Occipital lobe (tissue), 2 donors: ENCODE measurements around the gene CTCFL. TPM values are rescaled to one million over a fixed set of nuclear protein-coding genes. Genes with fewer than 3 reads are reported as not detected.

ENCODE experiments used
- DNase-seq: peaks from one replicate; lab custom pipeline; 2025; lab: John Stamatoyannopoulos, UW
- total RNA-seq: library from RNA; depleted of rRNA; stranded (reverse); fragments of >200 nt; gene quantifications from one replicate; pipeline ENCODE4 v1.2.3, GENCODE V29; 2014

CTCFL gene
- total RNA-seq, 1 donor from 2014 or later: not detected

DNA sequence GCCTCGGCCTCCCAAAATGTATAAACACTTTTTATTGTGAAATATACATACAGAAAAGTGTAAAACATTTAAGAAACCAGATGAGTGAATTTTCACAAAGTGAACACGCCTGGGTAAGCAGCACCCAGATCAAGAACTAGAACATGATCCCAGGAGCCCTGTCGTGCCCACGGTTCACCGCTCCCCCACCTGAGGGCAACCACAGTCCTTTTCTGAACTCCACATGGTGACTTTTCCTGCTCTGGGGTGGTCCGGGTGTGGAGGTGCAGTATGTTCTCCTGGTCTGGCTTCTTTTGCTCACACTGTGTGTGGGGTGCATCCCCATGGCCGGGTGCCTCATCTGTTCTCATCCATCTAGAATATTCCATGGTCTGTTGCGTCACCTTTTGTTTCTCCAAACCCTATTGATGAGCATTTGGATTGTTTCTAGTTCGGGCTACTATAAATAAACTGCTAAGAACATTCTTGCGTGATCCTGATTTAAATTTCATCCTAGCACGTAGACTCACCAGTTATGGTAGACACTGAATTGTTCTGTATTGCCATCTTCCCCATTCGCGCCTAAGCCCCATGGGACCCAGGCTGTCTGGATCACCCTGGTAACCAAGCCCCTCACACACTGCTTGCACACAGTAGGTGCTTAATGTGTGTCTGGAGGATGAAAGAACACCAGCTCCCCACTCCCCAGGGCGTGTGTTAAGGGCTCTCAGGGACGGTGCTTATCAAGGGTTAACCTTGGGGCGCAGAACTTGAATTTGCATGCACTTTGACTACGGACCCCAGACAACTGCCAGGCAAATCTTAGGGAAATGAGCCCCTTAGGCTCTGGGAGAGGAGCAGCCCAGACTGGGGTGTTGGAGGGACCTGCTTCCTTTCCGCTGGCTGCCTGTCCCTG lies 56.2 kb downstream of the CTCFL start:
- no peak for DNase-seq

DNA sequence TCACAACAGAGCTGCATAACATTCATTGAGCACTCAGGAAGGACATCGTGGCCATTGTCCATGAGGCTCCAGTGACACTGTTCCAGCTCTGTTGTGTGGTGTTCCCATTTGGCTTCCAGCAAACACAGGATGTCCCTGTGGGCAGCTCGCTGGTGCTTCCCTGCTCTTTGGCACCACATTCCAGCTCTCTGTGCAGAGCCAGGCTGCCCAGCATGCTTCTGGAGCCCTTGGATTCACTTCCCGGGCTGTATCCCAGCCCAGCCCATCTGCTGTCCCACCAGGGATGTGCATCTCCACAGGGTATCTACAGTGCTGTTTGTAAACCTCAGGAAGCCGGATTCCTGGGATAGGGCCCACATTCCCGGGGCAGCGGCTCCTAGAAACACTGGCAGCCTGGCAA lies 57.2 kb downstream of the CTCFL start:
- DNase-seq: no peak

DNA sequence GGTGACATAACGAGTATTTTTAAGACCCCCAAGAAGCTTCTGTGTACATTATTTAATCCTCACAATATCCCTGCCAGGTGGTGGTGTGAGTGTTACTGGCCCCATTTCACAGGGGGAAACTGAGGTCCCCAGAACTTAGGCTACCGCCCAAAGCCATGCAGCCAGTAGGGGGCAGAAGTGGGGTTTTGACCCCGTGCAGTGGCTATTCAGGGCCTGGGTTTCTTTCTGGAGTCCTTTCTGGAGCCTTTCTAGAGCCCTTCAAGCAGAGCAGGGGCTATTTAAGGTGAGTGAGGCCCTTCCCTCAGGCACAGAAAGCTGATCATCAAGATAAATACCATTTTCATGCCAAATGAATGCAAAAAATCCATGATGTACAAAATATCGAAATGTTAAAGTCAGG lies 59.0 kb downstream of the CTCFL start:
- no peak for DNase-seq

DNA sequence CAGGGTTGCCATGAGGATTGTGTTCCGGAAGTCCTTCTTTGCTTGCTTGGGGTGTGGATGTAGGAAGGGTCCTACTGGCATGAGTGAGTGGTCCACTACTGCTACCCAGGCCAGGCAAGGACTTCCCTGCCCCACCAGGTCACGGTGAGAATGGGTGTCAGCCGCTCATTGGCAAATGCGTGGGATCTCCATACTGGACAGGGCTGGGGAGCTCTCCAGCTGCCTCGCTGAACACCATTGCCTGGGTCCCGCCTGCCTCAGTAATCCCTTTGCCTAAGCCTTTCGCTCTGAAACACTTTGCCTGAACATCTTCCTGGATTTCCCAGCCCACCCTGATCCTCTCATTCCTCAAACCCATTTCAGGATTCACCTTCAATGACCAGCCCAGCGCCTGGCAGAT lies 59.5 kb downstream of the CTCFL start:
- no peak for DNase-seq

DNA sequence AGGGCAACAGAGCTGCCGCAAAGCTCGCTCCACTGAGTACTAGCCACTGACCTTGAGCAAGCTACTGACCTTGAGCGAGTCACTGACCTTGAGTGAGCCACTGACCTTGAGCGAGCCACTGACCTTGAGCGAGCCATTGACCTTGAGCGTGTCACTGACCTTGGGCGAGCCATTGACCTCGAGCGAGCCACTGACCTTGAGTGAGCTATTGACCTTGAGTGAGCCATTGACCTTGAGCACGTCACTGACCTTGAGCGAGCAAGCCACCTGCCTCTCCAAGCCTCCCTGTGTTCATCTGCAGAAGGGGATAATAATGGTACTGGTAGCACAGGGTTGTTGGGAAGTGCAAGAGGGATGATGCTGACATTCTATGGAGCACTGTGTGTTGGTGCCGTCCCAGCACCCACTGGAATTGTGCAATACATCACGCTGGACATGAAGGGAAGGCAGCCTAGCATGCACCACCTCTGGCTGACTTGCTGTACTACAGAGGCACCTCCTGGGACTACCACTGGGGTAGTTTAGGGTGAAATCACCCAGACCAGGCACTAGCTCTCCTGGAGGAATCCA lies 60.2 kb downstream of the CTCFL start:
- no peak for DNase-seq

DNA sequence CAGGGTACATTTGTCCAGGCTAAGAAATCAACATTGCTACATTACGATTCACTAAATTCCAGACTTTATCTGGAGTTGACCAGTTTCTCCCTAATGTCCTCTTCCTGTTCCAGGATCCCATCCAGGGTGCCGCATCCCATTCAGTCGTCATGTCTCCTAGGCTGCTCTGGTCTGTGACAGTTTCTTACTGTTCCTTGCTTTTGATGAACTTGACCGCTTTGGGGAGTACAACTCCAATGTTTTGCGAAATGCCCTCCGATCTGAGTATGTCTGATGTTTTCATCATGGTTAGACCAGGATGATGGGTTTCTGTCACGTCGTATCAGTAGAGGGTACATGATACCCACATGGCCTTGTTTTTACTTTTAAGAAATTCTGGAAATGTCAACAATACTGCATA lies 62.2 kb downstream of the CTCFL start:
- no peak for DNase-seq

DNA sequence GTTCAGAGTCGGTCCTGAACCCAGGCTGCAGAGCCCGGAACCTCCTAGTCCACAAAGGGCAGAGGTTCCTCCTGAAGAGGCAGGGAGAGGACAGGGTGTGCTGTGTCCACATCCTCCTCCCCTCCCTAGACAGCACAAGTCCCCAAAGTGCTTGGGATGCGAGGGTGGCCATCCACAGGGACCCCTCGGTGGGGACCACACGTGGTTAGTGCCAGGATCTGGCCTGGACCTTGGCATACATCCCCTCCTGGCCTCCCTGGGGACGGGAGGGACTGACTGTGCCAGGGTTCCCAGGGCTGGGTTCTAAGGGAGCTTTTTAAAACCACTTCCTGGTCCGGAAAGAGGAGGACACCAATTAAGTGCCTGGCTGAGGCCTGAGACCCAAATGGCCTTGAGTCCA lies 63.2 kb downstream of the CTCFL start:
- DNase-seq: no peak

DNA sequence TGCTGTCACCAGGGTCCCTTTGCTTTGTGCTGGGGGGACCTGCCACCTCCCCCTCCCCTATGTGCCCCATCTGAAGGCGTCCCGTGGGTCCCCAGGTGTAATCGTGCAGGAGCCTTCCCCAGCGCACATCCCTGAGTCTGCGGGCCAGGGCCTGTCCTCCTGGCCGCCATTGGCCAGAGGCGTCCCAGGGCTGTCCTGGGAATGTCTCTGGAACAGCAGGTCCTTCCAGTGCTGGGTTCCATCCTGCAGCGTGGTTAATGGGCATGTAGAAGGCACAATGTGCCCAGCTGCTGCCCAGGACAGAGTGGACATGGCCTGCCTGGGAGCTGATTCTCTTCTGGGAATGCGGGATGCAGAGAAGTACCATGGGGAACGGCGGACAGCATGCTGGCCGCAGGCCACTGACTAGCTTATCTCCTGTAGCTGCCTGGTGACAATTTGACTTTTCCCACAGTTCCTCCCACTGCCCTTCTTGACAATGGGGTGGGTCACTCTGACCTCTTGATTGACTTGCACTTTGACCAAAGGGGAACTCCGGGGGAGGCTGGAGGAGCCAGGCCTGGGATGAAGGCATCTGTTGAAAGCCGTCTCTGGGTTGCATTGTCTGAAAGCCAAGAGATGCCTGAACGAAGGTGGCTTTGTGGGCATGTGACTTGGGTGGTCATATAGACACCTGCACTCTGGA lies 64.0 kb downstream of the CTCFL start:
- no peak for DNase-seq

DNA sequence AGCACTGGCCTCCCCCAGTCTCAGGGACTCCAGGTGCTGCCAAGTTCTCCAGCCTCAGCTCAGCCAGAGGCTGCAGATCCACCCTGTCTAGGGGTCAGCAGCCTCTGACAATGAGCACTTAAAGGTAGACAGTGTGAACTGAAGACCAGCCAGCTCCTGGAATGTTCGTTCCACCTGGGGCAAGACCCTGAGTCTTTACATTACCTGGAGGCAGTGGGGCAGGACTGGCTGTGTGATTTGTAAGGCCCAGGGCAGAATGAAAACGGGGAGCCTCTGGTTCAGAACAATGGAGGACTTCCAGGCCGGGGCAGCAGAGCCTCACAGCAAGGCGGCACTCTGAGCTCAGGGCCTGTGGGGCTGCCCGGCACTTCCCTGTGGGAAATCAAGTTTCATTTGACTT lies 65.0 kb downstream of the CTCFL start:
- DNase-seq: no peak

DNA sequence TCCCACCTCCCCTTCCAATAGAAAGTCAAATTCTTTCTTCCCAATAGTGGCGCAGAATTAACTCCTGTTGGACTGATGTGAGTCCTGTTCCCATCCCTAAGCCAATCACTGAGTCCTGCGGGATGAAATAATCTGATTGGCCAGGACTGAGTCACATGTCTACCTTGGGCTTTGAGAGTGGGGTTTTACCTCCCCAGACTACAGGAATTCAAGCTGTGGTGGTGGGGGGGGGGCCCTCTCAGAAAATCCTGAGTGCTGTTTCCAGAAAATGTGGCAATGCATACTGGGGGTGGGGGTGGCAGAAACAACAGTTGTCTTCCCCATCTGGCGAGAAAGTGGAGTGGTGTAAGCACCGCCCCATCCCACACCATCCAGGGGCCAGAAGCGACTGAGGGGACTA lies 65.7 kb downstream of the CTCFL start:
- no peak for DNase-seq

DNA sequence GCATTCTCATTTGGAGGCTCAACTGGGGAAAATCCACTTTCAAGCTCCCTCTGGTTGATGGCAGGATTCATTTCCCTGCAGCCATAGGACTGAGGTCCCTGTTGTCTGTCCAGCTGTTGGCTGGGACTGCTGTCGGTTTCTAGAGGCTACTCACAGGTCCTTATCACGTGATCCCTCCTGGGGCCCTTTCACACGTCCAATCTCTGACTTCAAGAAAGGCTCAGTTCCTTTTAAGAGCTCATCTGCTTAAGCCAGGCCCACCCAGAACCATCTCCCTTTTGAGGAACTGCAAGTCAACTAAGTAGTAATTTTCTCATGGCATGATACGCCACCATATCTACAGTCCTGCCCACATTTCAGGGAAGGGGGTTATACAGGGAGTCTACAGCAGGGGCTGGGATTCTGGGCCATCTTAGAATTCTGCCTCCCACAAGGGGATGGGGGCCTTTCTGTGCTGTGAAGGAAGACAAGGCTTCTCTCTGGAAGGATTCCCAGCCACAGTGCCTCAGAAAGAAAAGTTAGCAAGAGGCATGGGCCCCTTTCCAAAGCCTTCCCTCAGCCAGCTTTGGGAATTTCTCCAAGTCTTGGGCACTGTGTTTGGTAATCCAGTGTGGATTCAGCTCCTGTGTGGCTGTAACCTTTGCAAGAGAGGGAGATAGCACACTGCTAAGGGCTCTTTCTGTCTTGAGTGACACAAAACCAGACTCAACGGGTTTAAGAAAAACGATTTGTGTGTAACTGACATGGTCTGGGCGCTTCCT lies 66.4 kb downstream of the CTCFL start:
- DNase-seq: no peak

DNA sequence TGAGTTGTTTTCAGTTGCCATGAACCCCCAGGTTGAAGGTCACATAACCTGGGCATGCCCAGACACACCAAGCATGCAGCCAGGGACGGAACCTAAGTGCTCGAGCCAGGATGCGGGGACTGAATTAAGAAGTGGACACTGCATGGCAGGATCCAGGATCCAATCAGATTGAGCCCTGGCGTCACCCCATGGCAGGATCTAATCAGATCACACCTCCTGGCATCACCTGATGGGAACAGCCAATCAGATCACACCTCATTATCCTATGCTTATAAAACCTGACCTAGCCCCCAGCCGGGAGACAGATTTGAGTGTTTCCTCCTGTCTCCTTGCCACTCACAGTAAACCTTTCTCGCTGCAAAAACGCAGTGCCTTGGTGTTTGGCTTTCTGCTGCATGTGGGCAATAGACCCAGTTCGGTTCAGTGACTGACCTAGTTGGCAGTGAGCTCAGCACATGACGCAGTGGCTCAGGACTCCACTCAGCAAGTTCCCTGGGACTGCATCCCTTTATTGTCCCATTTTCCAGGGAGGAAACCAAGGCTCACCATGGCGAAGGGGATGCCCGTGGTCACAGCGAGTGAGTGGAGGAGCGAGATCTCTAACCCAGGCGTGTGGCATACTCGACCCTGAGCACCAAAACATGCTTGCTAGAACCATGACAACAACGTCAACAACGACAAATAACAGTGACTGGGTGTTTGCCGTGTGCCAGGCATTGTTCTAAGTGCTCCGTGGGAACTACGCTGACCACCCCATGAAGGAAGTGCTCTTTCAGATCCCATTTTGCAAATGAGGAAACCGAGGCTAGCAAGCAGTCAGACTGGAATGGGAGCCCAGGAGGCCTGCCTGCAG lies 67.5 kb downstream of the CTCFL start:
- DNase-seq: no peak

DNA sequence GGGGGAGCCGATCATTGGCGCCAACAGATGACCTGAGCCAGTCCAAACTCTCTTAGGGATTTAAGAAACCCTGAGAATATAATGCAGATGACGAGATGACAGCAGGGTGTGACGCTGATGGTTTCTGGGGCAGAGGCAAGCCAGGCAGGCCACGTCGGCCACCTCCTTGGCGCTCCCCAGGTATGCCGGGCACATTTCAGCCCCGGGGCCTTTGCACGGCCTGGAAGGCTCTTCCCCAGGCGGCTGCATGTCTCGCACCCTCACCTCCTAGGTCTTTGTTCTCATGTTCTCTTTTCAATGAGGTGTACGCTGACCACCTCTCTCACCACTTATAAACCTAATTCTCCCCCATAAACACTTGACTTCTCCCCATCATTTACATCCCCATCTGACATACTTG lies 68.8 kb downstream of the CTCFL start:
- DNase-seq: no peak

DNA sequence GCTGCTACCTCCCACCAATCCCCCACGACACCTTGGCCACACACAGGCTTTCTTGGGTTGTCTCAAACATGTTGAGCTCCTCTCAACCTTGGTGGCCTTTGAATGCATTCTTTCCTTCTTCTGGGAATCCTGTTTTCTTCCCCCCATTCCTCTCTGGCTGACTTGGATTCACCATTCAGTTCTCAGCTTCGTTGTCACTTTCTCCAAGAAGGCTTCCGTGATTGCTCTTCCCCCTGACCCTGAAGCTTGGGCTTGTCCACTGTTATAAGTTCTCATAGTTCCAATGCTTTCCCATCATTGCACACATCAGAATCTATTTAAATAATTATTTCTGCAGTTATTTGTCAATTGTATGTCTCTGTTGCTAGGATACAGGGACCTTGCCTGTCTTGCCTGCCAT lies 69.6 kb downstream of the CTCFL start:
- no peak for DNase-seq

DNA sequence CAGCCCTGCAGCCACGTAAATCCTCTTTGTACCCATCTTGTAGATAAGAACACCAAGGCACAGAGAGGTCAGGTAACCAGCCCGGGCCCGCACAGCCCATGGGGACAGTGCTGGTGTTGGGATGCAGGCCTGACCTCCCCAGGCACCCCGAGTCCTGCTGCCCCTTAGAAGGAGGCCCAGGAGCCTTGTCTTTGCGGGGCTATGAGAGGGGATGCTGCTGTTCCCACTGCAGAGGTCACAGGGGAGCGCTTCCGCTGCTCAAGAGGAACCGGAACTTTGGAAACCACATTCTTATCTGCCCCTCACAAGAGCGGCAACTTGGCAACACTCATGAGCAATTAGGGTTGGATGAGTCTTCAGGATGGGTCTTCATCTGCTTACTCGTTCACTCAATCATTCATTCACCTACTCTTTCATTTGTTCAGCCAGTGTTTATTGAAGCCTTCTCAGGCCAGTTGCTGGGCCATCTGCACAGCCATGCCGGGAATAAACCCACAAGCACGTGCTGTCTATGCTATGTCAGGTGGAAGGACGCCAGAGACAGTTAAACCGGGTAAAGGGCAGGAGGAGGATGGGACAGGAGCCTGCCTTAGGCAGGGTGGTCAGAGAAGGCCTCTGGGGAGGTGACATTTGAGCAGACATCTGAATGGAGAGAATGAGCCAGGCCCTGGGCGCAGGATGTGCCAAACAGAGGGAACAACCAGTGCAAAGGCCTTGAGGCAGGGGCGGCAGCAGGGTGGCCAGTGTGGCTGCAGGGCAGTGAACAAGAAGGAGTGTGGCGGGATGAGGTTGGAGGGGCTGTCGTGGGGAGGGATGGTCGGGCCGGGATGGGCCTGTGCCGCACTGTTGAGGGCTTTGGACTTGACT lies 72.9 kb downstream of the CTCFL start:
- DNase-seq: no peak

DNA sequence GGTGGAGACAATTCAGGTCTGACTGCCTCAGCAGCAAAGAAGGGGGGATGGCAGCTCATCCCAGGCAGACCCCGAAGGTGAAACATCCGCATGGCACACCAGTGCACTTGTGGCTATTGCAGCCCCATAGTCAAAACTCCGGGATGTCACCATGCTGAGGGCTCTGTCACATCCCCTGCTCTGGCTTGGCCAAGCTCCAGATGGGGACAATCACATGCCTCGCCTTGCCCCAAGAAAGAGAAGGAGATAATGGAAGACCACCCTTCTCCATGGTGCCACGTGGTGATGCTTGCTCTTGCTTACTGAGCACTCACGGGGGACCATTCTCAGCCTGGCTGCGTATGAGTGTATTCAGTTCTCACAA lies 73.5 kb downstream of the CTCFL start:
- DNase-seq: no peak

DNA sequence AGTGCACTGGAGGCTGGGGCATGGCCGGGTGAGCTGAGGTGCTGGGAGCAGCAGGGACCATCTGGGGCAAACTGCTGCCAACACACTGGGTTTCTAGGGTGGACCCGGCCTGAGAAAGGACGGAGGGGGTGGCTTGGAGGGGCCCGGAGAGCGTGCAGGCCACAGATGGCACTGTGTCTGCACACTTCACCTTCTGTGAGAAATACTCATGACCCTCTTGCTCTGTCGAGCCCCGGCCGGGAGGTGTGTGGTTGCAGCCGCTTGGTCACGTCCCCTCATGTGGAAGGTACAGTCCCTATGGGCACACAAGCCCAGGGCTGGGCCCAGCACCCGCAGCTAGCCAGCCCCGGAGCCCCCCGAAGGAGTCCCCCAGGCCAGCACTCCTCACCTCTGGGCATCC lies 74.0 kb downstream of the CTCFL start:
- no peak for DNase-seq

DNA sequence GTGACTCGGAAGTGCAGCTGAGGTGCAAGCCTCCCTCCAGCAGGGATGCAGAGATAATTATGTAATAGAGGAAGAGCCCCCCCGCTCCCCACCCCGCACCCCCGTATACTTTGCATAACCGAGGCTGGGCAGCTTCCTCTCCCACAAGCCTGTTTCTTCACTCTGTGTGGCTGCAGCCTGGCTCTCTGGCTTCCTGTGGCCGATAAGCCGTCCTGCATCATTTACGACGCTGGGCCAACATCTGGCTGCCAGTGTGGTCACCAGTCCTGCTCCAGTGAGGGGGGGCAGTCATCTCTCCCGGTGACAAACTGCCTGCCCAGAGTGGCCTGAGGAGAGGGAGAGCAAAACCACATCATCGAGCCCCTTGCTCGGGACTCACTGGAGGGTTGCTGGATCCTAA lies 74.5 kb downstream of the CTCFL start:
- no peak for DNase-seq

DNA sequence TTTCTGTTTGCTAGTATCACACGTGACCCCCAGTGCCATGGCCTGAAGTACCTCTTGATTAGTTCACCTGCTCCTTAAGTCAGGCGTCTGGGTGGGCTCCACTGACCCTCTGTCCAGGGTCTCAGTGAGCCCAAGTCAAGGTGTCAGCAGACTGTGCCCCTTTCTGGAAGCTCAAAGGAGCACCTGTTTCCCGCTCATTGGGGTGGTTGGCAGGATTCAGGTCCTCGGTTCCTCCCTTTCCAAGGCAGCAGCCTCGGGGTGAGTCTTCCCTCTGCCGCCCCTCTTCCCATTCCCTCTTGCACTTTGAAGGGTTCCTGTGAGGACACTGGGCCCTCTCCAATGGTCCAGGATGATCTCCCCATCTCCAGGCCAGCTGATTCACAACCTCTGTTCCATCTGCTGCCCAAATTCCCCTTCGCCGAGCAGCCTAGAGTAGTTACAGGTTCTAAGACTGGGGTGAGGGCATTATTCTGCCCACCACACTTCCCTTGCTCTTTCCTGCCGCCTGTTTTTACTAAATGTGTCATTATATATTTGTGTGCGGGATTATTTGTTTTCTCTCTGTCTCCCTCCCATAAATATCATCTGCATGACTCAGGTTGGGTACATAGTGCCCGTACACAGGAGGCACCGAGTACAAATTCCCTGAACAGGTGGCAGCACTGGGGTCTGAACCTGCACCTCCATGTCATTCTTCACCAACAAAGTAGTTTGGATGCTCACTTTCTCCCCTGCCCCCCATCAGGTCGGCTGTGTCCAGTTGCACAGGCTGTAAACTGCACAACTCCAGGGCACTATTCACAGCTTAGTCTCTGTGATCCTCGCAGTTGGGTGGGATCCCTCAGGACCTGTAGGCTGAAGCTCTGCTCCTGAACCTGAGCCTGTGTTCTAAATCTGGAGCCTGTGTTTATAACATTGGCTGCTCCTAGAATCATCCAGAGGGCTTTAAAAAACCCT lies 75.3 kb downstream of the CTCFL start:
- no peak for DNase-seq
